ENCODE results near the gene MKKS.

The MKKS gene

GRCh38 chr20:10368702-10369041 lies 65.3 kb downstream of the MKKS start:
- no peak for DNase-seq (ENCODE audit: low read depth)

GRCh38 chr20:10367943-10368701 lies 65.9 kb downstream of the MKKS start:
- no peak for DNase-seq (ENCODE audit: low read depth)

GRCh38 chr20:10367693-10367942 lies 66.4 kb downstream of the MKKS start:
- DNase-seq (ENCODE audit: low read depth), result no peak

GRCh38 chr20:10366898-10367692 lies 66.9 kb downstream of the MKKS start:
- no peak for DNase-seq (ENCODE audit: low read depth)

GRCh38 chr20:10362674-10363073 lies 71.3 kb downstream of the MKKS start:
- DNase-seq (ENCODE audit: low read depth), result no peak

- DNase-seq (ENCODE audit: low read depth), result no peak
These were observed 73.1 kb downstream of the MKKS start for GRCh38 chr20:10360878-10361277.

GRCh38 chr20:10359621-10360040 lies 74.4 kb downstream of the MKKS start:
- DNase-seq (ENCODE audit: low read depth), result peak; percentile 25

- peak; percentile 39 for DNase-seq (ENCODE audit: low read depth)
These were observed 76.0 kb downstream of the MKKS start for GRCh38 chr20:10357974-10358373.

GRCh38 chr20:10357061-10357708 lies 76.8 kb downstream of the MKKS start:
- no peak for DNase-seq (ENCODE audit: low read depth)

GRCh38 chr20:10356628-10357027 lies 77.4 kb downstream of the MKKS start:
- DNase-seq (ENCODE audit: low read depth), result no peak

- DNase-seq (ENCODE audit: low read depth), result no peak
These were observed 80.8 kb downstream of the MKKS start for GRCh38 chr20:10352934-10353824.

Measured in ELR (cell line).